Vagina (tissue), 2 donors: ENCODE results near the gene SH3YL1. TPM values are rescaled to one million over a fixed set of nuclear protein-coding genes. Genes with fewer than 3 reads are reported as not detected.

ENCODE experiments used
- DNase-seq, 2 donors: peaks; one replicate each; pipeline ENCODE4 v3.0.0-alpha.2; 2017; ENCODE audit errors: extremely low spot score in 2 of 2
- H3K27ac ChIP-seq: fragments of 200-600 bp; sonication (generic); one replicate; pipeline ENCODE4 v1.5.1; 2019
- H3K27me3 ChIP-seq: fragments of 200-600 bp; sonication (generic); one replicate; pipeline ENCODE4 v1.5.1; 2019
- H3K36me3 ChIP-seq, 2 donors: fragments of 200-600 bp; sonication (generic); one replicate each; pipeline ENCODE4 v1.5.1; 2017 to 2019
- H3K4me1 ChIP-seq: fragments of 200-600 bp; sonication (generic); one replicate; pipeline ENCODE4 v1.5.1; 2019
- H3K4me3 ChIP-seq, 2 donors: fragments of 200-600 bp; sonication (generic); 1 replicate in 1 of 2; 2 replicates in 1 of 2; pipeline ENCODE4 v1.5.1; 2016 to 2019
- H3K9me3 ChIP-seq: fragments of 200-600 bp; sonication (generic); one replicate; pipeline ENCODE4 v1.5.1; 2019
- POLR2A ChIP-seq, 2 donors: fragments of 450-650 bp; IDR thresholded peaks; one replicate each; pipeline ENCODE4 v1.6.1; 2017; ENCODE audit warnings: antibody characterized with exemption in 2 of 2, mild to moderate bottlenecking in 2 of 2, moderate library complexity in 2 of 2
- POLR2AphosphoS5 ChIP-seq, 2 donors: sonication (generic); formaldehyde crosslinking; IDR thresholded peaks; one replicate each; pipeline ENCODE4 v1.9.0; 2017; ENCODE audit warnings: antibody characterized with exemption in 2 of 2, mild to moderate bottlenecking in 2 of 2, low read depth in 1 of 2; ENCODE audit not compliant: insufficient read depth in 1 of 2
- intact Hi-C: fragments of 100-400 bp; cut with DNase I; formaldehyde crosslinking; loops from one replicate; pipeline ENCODE4 v1.15.1; 2023
- total RNA-seq: library from RNA; depleted of rRNA; stranded (reverse); fragments of >200 nt; gene quantifications from one replicate; pipeline ENCODE4 v1.2.3, GENCODE V29; 2016
- TF ChIP-seq, protein P1 (sequence below), 3 experiments: fragments of 450-650 bp in 2 of 3; fragments of 200-600 bp in 1 of 3; sonication (generic) in 1 of 3; IDR thresholded peaks; one replicate each; pipeline ENCODE4 v1.5.1; 2017 to 2019; ENCODE audit warnings: antibody characterized with exemption in 3 of 3, mild to moderate bottlenecking in 2 of 3, moderate library complexity in 2 of 3

The SH3YL1 gene
- total RNA-seq, 1 donor from 2014 or later, result 32.9 TPM

DNA sequence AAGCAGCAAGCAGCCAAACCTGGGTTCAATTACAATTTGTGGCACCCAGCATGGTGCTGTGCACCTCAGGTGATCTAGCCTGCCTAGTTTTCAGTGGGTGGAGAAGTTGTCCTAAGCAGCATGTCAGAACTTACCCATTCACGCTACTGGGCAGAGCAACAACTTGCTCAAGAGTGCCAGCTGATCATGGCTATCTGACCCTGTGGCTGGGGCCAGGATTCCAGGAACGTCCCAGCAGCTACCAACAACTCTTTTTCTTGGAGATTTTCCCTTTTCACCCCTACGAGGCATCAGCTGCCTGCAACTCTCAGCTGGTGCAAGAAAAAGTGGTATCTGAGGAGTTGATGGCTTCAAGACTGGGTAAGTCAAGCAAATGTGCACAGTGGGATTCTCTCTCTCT, 83.5 kb downstream of the SH3YL1 start:
- intact Hi-C loops, result no loop called here
- no peak for DNase-seq
- no peak overlapping the region for H3K4me3 ChIP-seq
- no peaks in the 10 kb centered on the region for H3K36me3 ChIP-seq
- no peaks in the 10 kb centered on the region for H3K27me3 ChIP-seq
- H3K4me1 ChIP-seq, result peaks cover 14% of the 10 kb centered on the region
- no peak overlapping the region for H3K27ac ChIP-seq
- no peaks in the 10 kb centered on the region for H3K9me3 ChIP-seq
- TF ChIP-seq POLR2AphosphoS5 (IDR thresholded peaks at IDR 0.05; ENCODE audit: insufficient read depth in 1 of 2, low read depth in 1 of 2) (no peak), POLR2A (IDR thresholded peaks at IDR 0.05) (no peak)
- TF ChIP-seq, protein P1, sequence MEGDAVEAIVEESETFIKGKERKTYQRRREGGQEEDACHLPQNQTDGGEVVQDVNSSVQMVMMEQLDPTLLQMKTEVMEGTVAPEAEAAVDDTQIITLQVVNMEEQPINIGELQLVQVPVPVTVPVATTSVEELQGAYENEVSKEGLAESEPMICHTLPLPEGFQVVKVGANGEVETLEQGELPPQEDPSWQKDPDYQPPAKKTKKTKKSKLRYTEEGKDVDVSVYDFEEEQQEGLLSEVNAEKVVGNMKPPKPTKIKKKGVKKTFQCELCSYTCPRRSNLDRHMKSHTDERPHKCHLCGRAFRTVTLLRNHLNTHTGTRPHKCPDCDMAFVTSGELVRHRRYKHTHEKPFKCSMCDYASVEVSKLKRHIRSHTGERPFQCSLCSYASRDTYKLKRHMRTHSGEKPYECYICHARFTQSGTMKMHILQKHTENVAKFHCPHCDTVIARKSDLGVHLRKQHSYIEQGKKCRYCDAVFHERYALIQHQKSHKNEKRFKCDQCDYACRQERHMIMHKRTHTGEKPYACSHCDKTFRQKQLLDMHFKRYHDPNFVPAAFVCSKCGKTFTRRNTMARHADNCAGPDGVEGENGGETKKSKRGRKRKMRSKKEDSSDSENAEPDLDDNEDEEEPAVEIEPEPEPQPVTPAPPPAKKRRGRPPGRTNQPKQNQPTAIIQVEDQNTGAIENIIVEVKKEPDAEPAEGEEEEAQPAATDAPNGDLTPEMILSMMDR (IDR thresholded peaks at IDR 0.05), result no peak

DNA sequence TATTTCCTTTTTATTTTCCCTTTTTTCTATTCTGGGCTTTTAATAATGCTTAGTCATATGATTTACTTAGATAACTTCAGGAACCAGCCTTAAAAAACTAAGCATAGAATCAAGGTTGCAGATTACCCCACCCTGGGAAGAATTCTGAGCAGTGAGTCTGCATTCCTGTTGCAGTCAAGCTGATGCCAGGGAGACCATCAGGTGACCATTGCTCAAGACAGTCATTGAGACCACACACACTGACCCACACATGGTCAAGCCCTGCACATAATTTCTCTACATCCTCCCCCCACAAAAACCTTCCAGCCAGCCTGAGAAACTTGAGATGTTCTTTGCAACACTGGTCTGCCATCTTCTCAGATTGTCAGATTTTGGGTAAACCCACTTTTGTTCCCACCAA, 83.9 kb downstream of the SH3YL1 start:
- Histone ChIP-seq H3K27ac (no peak overlapping the region), H3K27me3 (no peaks in the 10 kb centered on the region), H3K4me1 (peaks cover 14% of the 10 kb centered on the region), H3K36me3 (no peaks in the 10 kb centered on the region), H3K9me3 (no peaks in the 10 kb centered on the region), H3K4me3 (no peak overlapping the region)
- DNase-seq, result no peak
- TF ChIP-seq POLR2A (IDR thresholded peaks at IDR 0.05), result no peak
- TF ChIP-seq, protein P1 (IDR thresholded peaks at IDR 0.05), result no peak
- no peak for TF ChIP-seq POLR2AphosphoS5 (IDR thresholded peaks at IDR 0.05; ENCODE audit: insufficient read depth in 1 of 2, low read depth in 1 of 2)
- intact Hi-C loops, result no loop called here

DNA sequence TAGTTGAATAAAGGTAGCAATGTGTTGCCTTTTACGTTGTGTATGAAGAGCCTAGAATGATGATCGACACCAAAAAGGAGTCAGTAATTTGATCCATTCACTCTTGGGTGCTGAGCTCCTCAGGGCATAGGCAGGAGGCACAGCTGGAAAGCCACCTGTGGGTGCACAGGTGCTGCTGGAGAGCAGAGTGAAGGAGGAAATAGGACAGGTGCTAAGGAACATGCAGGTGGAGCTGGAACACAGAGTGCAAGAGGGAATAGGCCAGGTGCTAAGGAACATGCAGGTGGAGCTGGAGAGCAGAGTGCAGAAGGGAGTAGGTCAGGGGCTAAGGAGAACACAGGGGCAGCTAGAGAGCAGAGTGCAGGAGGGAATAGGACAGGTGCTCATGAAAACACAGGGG, 86.1 kb downstream of the SH3YL1 start:
- H3K4me1 ChIP-seq, result peaks cover 14% of the 10 kb centered on the region
- no peak for TF ChIP-seq POLR2AphosphoS5 (IDR thresholded peaks at IDR 0.05; ENCODE audit: insufficient read depth in 1 of 2, low read depth in 1 of 2)
- TF ChIP-seq POLR2A (IDR thresholded peaks at IDR 0.05), result no peak
- TF ChIP-seq, protein P1 (IDR thresholded peaks at IDR 0.05), result no peak
- DNase-seq, result no peak
- H3K27ac ChIP-seq, result no peak overlapping the region
- intact Hi-C loops, result no loop called here
- no peak overlapping the region for H3K4me3 ChIP-seq
- H3K27me3 ChIP-seq, result no peaks in the 10 kb centered on the region
- no peaks in the 10 kb centered on the region for H3K9me3 ChIP-seq
- no peaks in the 10 kb centered on the region for H3K36me3 ChIP-seq

DNA sequence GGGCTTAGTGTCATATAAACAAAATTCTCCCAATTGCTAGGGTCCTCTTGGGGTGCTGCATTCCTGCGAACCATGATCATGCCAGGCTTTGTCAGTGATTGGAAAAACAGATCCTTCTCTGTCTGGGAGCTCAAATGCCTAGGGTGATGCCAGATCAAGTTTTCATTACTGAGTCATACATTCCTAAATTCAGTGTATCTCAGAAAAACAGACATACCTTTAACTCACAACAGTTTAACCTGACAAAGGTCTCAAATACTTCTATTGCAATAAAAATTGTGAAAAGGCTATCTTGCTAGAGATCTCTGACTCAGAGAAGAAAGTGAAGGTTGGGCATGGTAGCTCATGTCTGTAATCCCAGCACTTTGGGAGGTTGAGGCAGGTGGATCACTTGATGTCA, 86.9 kb downstream of the SH3YL1 start:
- no peaks in the 10 kb centered on the region for H3K36me3 ChIP-seq
- intact Hi-C loops, result no loop called here
- H3K27me3 ChIP-seq, result no peaks in the 10 kb centered on the region
- H3K4me3 ChIP-seq, result no peak overlapping the region
- peaks cover 14% of the 10 kb centered on the region for H3K4me1 ChIP-seq
- TF ChIP-seq POLR2AphosphoS5 (IDR thresholded peaks at IDR 0.05; ENCODE audit: insufficient read depth in 1 of 2, low read depth in 1 of 2) (no peak), POLR2A (IDR thresholded peaks at IDR 0.05) (no peak)
- TF ChIP-seq, protein P1 (IDR thresholded peaks at IDR 0.05), result no peak
- H3K9me3 ChIP-seq, result no peaks in the 10 kb centered on the region
- no peak overlapping the region for H3K27ac ChIP-seq
- no peak for DNase-seq

DNA sequence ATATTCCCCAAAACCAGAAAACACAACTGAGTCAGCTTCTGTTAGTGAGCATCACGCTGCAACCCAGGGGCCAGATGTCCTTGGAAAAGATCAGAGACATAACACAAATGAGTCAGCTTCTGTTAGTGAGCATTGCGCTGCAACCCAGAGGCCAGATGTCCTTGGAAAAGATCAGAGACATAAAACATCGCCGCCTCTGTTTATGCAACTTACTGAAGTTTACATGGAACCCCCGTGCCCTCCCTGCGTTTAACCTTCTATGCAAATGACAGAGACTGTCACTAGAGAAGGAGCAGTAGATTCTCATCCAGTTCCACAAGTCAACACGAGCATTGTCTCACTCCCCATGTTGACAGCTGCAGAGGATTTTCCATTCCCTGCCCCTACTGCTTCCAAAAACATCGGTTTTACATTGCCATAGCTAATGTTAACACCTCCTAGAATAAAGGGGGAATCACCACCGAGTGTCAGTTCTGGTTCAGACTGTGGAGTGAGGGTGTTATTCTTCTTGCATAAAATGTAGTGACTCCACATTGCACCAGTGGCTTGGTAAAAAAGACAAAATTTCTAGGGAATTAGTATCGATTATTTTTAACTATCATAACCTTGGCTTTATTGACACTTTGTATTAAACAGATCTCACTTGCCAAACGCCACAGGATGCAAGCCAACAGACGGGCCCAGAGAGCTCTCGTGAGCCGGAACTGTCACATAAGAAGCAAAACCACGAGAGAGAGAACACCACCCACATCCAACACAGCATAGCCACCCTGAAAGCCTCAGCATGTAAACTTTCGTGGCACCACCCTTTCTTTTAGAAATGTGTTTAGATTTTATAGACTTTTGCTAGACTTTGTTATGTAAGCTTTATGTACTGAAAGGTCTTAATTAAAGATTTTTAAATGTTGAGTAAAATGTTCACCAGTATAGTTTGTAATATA, 87.7 kb downstream of the SH3YL1 start:
- no peak overlapping the region for H3K27ac ChIP-seq
- no peaks in the 10 kb centered on the region for H3K27me3 ChIP-seq
- intact Hi-C loops, result no loop called here
- H3K36me3 ChIP-seq, result no peaks in the 10 kb centered on the region
- no peaks in the 10 kb centered on the region for H3K9me3 ChIP-seq
- no peak overlapping the region for H3K4me3 ChIP-seq
- no peak for TF ChIP-seq POLR2AphosphoS5 (IDR thresholded peaks at IDR 0.05; ENCODE audit: insufficient read depth in 1 of 2, low read depth in 1 of 2)
- no peak for TF ChIP-seq POLR2A (IDR thresholded peaks at IDR 0.05)
- TF ChIP-seq, protein P1 (IDR thresholded peaks at IDR 0.05), result no peak
- H3K4me1 ChIP-seq, result peaks cover 14% of the 10 kb centered on the region
- DNase-seq, result no peak
